Measurements from ENCODE around the gene SMAD6.
A peak's percentile ranks its signal among the peaks of the same experiment; 100 is the strongest.

Gene SMAD6

GRCh38 chr15:66733976-66734375 is 31.9 kb downstream of the SMAD6 start:
- no peak overlapping the region for H3K27ac ChIP-seq (ENCODE audit: extremely low read depth, low read depth, low read length)
- H3K4me1 ChIP-seq (ENCODE audit: control insufficient read depth, insufficient read depth, low read length), result peaks cover 10% of the 10 kb centered on the region
- POLR2A ChIA-PET, result no interaction called here
- peaks cover 3 to 55% of the 10 kb centered on the region in 2 experiments; a peak in 2 of 3 replicates for H3K36me3 ChIP-seq (ENCODE audit: control insufficient read depth in 2 of 2, insufficient read depth in 1 of 2, low read length in 2 of 2)
- CTCF ChIA-PET, result no interaction called here
- H3K4me3 ChIP-seq (ENCODE audit: low read depth, low read length), result no peak overlapping the region
- TF ChIP-seq PRDM4 (tag by site-specific recombination; IDR thresholded peaks at IDR 0.05) (no peak), ZNF692 (tag by site-specific recombination; IDR thresholded peaks at IDR 0.05) (no peak), ZNF768 (tag by site-specific recombination; IDR thresholded peaks at IDR 0.05) (no peak), ZNF449 (tag by site-specific recombination; IDR thresholded peaks at IDR 0.05) (no peak), ZBTB48 (tag by site-specific recombination; IDR thresholded peaks at IDR 0.05) (no peak), ZNF404 (tag by site-specific recombination; IDR thresholded peaks at IDR 0.05) (no peak), TCF7L2 (IDR thresholded peaks at IDR 0.05; ENCODE audit: borderline replicate concordance, low read depth, low read length) (no peak), ZBTB20 (tag by site-specific recombination; IDR thresholded peaks at IDR 0.05) (no peak), BCL6B (tag by site-specific recombination; IDR thresholded peaks at IDR 0.05) (no peak), ZNF239 (tag by site-specific recombination; IDR thresholded peaks at IDR 0.05) (no peak), FEZF1 (tag by site-specific recombination; IDR thresholded peaks at IDR 0.05) (no peak), ZNF24 (tag by site-specific recombination; IDR thresholded peaks at IDR 0.05) (no peak), ZNF146 (tag by site-specific recombination; IDR thresholded peaks at IDR 0.05) (no peak)
- H3K9me3 ChIP-seq (ENCODE audit: control insufficient read depth, insufficient read depth, low read depth, low read length), result no peaks in the 10 kb centered on the region

GRCh38 chr15:66734961-66735908 is 33.2 kb downstream of the SMAD6 start:
- CTCF ChIA-PET, result interaction anchor here (0.6 to 1.8 kb wide), 9 partner anchors 9 to 698 kb away, joined by 3 to 5 read pairs (median 3); no protein-coding TSS in a partner anchor
- Histone ChIP-seq H3K27ac (ENCODE audit: extremely low read depth, low read depth, low read length) (no peak overlapping the region), H3K36me3 (ENCODE audit: control insufficient read depth in 2 of 2, insufficient read depth in 1 of 2, low read length in 2 of 2) (peaks cover 3 to 48% of the 10 kb centered on the region in 2 experiments; a peak in 2 of 3 replicates), H3K4me3 (ENCODE audit: low read depth, low read length) (no peak overlapping the region), H3K9me3 (ENCODE audit: control insufficient read depth, insufficient read depth, low read depth, low read length) (no peaks in the 10 kb centered on the region), H3K4me1 (ENCODE audit: control insufficient read depth, insufficient read depth, low read length) (peaks cover 10% of the 10 kb centered on the region)
- POLR2A ChIA-PET, result interaction anchor here (0.8 kb wide), 1 partner anchor 8 kb away, joined by 3 read pairs; no protein-coding TSS in a partner anchor
- peak; percentile 35; the same call in 1 of the 2 replicates for TF ChIP-seq ZNF398 (tag by site-specific recombination; IDR thresholded peaks at IDR 0.05)
- no peak for TF ChIP-seq TSHZ1 (tag by site-specific recombination; IDR thresholded peaks at IDR 0.05; ENCODE audit: borderline replicate concordance)
- TF ChIP-seq ZNF701 (tag by site-specific recombination; IDR thresholded peaks at IDR 0.05), result no peak
- no peak for TF ChIP-seq SETDB1 (IDR thresholded peaks at IDR 0.05; ENCODE audit: insufficient read length, low read length)
- peak; percentile 71; the same call in 1 of the 2 replicates for TF ChIP-seq ZFP69B (tag by site-specific recombination; IDR thresholded peaks at IDR 0.05)
- no peak for TF ChIP-seq ZNF114 (tag by site-specific recombination; IDR thresholded peaks at IDR 0.05)
- no peak for TF ChIP-seq SALL2 (tag by site-specific recombination; IDR thresholded peaks at IDR 0.05; ENCODE audit: borderline replicate concordance)
